HEK293 (cell line): ENCODE measurements around the gene SGMS1.

Experiments used
- MEIS1 ChIP-seq: sonication (generic); formaldehyde crosslinking; IDR thresholded peaks from 2 replicates; pipeline ENCODE4 v1.8.1; 2022; ENCODE audit warnings: missing genetic modification reagents, mild to moderate bottlenecking, borderline replicate concordance
- MZF1 ChIP-seq: fragments of 450-650 bp; formaldehyde crosslinking; IDR thresholded peaks from 2 replicates; pipeline ENCODE4 v1.5.1; 2017; ENCODE audit warnings: missing biosample characterization, missing genetic modification characterization, borderline replicate concordance
- ZNF140 ChIP-seq: fragments of 450-650 bp; formaldehyde crosslinking; IDR thresholded peaks from 2 replicates; pipeline ENCODE4 v1.5.1; 2016; ENCODE audit warnings: missing biosample characterization, missing genetic modification characterization
- ZNF184 ChIP-seq: fragments of 450-650 bp; IDR thresholded peaks from 2 replicates; pipeline ENCODE4 v1.5.1; 2018; ENCODE audit warnings: missing biosample characterization, mild to moderate bottlenecking, missing genetic modification characterization
- ZNF274 ChIP-seq, 2 experiments: fragments of 200-500 bp in 1 of 2; fragments of 450-650 bp in 1 of 2; sonication (Bioruptor generic) in 1 of 2; formaldehyde crosslinking in 1 of 2; IDR thresholded peaks; 2 replicates each; pipeline versions ENCODE4 v1.5.1 to v1.6.1; 2014 to 2016; ENCODE audit warnings: borderline replicate concordance in 1 of 2, inconsistent platforms in 1 of 2, low read length in 1 of 2, missing biosample characterization in 1 of 2, missing genetic modification characterization in 1 of 2
- ZNF302 ChIP-seq: fragments of 450-650 bp; formaldehyde crosslinking; IDR thresholded peaks from 2 replicates; pipeline ENCODE4 v1.5.1; 2016; ENCODE audit warnings: missing biosample characterization, missing genetic modification characterization, low read depth
- ZNF626 ChIP-seq: fragments of 450-650 bp; sonication (Bioruptor Pico); formaldehyde crosslinking; IDR thresholded peaks from 2 replicates; pipeline ENCODE4 v1.5.1; 2018; ENCODE audit warnings: missing biosample characterization, missing genetic modification characterization, inconsistent platforms
- ZNF629 ChIP-seq: fragments of 450-650 bp; formaldehyde crosslinking; IDR thresholded peaks from 2 replicates; pipeline ENCODE4 v1.5.1; 2017; ENCODE audit warnings: missing biosample characterization, missing genetic modification characterization
- TF ChIP-seq, protein P1 (sequence below): fragments of 450-650 bp; formaldehyde crosslinking; IDR thresholded peaks from 2 replicates; pipeline ENCODE4 v1.5.1; 2016; ENCODE audit warnings: missing biosample characterization, missing genetic modification characterization
- TF ChIP-seq, protein P2 (sequence below): fragments of 450-650 bp; formaldehyde crosslinking; IDR thresholded peaks from 2 replicates; pipeline ENCODE4 v1.5.1; 2016; ENCODE audit warnings: missing biosample characterization, missing genetic modification characterization
- TF ChIP-seq, protein P3 (sequence below): fragments of 450-650 bp; formaldehyde crosslinking; IDR thresholded peaks from 2 replicates; pipeline ENCODE4 v1.5.1; 2016; ENCODE audit warnings: missing biosample characterization, missing genetic modification characterization
- TF ChIP-seq, protein P4 (sequence below): fragments of 450-650 bp; formaldehyde crosslinking; IDR thresholded peaks from 2 replicates; pipeline ENCODE4 v1.5.1; 2016; ENCODE audit warnings: missing biosample characterization, missing genetic modification characterization

DNA sequence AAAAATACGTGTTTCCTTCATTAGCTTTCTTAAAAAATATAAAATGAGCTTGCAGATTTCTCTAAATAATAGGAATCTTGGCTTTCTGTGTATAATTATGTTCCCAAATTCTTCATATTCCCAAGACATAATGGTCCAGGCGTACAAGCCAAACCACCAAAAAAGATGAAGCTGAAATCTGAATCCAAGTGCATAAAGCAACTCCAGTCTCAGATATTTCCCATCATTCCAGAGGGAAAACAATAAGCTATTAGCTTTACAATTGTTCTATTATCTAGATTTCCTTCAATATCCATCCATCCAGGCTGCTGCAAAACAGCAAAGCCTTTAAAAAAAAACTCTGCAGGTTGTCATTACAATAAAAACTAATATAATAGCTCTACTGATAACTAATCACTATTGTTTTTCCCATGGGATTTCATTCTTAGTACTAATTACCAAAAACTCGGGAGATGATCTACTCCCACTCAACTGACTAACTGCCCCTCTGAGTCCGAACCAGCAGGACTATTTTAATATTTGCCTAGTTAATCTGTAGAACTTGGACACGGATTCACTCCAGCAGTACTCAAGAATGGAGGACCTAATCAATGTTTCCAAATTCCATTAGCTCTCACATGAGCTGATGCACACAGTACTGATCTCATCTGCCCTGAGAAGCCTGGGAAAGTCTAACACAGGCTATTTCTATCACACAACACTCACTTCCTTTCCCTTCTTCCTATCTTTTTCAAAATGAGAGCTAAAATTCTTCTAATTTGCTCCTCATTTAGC is 263.5 kb downstream of the SGMS1 start:
- TF ChIP-seq ZNF626 (tag by site-specific recombination) (no peak), ZNF302 (tag by site-specific recombination) (no peak), MZF1 (tag by site-specific recombination) (no peak), ZNF140 (tag by site-specific recombination) (no peak), ZNF184 (tag by site-specific recombination) (no peak), ZNF629 (tag by site-specific recombination) (no peak), MEIS1 (no peak), ZNF274 (IDR thresholded peaks at IDR 0.05; ENCODE audit: low read length) (no peak), ZNF274 (tag by site-specific recombination; IDR thresholded peaks at IDR 0.05; ENCODE audit: borderline replicate concordance) (no peak)
- TF ChIP-seq, protein P1, sequence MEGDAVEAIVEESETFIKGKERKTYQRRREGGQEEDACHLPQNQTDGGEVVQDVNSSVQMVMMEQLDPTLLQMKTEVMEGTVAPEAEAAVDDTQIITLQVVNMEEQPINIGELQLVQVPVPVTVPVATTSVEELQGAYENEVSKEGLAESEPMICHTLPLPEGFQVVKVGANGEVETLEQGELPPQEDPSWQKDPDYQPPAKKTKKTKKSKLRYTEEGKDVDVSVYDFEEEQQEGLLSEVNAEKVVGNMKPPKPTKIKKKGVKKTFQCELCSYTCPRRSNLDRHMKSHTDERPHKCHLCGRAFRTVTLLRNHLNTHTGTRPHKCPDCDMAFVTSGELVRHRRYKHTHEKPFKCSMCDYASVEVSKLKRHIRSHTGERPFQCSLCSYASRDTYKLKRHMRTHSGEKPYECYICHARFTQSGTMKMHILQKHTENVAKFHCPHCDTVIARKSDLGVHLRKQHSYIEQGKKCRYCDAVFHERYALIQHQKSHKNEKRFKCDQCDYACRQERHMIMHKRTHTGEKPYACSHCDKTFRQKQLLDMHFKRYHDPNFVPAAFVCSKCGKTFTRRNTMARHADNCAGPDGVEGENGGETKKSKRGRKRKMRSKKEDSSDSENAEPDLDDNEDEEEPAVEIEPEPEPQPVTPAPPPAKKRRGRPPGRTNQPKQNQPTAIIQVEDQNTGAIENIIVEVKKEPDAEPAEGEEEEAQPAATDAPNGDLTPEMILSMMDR (tag by site-specific recombination) = no peak
- TF ChIP-seq, protein P2, sequence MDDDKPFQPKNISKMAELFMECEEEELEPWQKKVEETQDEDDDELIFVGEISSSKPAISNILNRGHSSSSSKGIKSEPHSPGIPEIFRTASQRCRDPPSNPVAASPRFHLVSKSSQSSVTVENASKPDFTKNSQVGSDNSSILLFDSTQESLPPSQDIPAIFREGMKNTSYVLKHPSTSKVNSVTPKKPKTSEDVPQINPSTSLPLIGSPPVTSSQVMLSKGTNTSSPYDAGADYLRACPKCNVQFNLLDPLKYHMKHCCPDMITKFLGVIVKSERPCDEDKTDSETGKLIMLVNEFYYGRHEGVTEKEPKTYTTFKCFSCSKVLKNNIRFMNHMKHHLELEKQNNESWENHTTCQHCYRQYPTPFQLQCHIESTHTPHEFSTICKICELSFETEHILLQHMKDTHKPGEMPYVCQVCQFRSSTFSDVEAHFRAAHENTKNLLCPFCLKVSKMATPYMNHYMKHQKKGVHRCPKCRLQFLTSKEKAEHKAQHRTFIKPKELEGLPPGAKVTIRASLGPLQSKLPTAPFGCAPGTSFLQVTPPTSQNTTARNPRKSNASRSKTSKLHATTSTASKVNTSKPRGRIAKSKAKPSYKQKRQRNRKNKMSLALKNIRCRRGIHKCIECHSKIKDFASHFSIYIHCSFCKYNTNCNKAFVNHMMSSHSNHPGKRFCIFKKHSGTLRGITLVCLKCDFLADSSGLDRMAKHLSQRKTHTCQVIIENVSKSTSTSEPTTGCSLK = no peak
- TF ChIP-seq, protein P3, sequence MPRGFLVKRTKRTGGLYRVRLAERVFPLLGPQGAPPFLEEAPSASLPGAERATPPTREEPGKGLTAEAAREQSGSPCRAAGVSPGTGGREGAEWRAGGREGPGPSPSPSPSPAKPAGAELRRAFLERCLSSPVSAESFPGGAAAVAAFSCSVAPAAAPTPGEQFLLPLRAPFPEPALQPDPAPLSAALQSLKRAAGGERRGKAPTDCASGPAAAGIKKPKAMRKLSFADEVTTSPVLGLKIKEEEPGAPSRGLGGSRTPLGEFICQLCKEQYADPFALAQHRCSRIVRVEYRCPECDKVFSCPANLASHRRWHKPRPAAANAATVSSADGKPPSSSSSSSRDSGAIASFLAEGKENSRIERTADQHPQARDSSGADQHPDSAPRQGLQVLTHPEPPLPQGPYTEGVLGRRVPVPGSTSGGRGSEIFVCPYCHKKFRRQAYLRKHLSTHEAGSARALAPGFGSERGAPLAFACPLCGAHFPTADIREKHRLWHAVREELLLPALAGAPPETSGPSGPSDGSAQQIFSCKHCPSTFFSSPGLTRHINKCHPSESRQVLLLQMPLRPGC (tag by site-specific recombination) = no peak
- TF ChIP-seq, protein P4, sequence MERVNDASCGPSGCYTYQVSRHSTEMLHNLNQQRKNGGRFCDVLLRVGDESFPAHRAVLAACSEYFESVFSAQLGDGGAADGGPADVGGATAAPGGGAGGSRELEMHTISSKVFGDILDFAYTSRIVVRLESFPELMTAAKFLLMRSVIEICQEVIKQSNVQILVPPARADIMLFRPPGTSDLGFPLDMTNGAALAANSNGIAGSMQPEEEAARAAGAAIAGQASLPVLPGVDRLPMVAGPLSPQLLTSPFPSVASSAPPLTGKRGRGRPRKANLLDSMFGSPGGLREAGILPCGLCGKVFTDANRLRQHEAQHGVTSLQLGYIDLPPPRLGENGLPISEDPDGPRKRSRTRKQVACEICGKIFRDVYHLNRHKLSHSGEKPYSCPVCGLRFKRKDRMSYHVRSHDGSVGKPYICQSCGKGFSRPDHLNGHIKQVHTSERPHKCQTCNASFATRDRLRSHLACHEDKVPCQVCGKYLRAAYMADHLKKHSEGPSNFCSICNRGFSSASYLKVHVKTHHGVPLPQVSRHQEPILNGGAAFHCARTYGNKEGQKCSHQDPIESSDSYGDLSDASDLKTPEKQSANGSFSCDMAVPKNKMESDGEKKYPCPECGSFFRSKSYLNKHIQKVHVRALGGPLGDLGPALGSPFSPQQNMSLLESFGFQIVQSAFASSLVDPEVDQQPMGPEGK = no peak
